Progenitor cell of endocrine pancreas (in vitro differentiated cells): ENCODE measurements around the gene UROC1. TPM values are rescaled to one million over a fixed set of nuclear protein-coding genes. Genes with fewer than 3 reads are reported as not detected.

Source experiments
- DNase-seq: peaks from one replicate; pipeline ENCODE4 v3.0.0; 2021; ENCODE audit warnings: low spot score; ENCODE audit not compliant: unreplicated experiment
- H3K27ac Mint-ChIP-seq: 2 replicates; pipeline ENCODE4 v1.8.0; 2021; ENCODE audit warnings: mild to moderate bottlenecking, moderate library complexity, mixed read lengths
- H3K27me3 Mint-ChIP-seq: 2 replicates; pipeline ENCODE4 v1.8.0; 2021; ENCODE audit warnings: mixed read lengths
- H3K36me3 Mint-ChIP-seq: 2 replicates; pipeline ENCODE4 v1.8.0; 2022; ENCODE audit warnings: mixed read lengths; ENCODE audit not compliant: insufficient read depth
- H3K4me1 Mint-ChIP-seq: 2 replicates; pipeline ENCODE4 v1.8.0; 2021; ENCODE audit warnings: low read depth, mixed read lengths
- H3K4me3 Mint-ChIP-seq: 2 replicates; pipeline ENCODE4 v1.8.0; 2021; ENCODE audit warnings: low read depth, mild to moderate bottlenecking, moderate library complexity, mixed read lengths
- H3K9me3 Mint-ChIP-seq: 2 replicates; pipeline ENCODE4 v1.8.0; 2021; ENCODE audit warnings: low read depth, mixed read lengths
- total RNA-seq: library from RNA; stranded (reverse); gene quantifications from 2 replicates; pipeline ENCODE4 v1.2.1, GENCODE V29; 2021
- TF ChIP-seq, protein P1 (sequence below): fragments of 200-600 bp; sonication (generic); IDR thresholded peaks from one replicate; pipeline ENCODE4 v1.5.0; 2021; ENCODE audit warnings: antibody characterized with exemption, mild to moderate bottlenecking; ENCODE audit not compliant: unreplicated experiment

Gene UROC1
- total RNA-seq, 1 donor from 2014 or later: not detected

DNA sequence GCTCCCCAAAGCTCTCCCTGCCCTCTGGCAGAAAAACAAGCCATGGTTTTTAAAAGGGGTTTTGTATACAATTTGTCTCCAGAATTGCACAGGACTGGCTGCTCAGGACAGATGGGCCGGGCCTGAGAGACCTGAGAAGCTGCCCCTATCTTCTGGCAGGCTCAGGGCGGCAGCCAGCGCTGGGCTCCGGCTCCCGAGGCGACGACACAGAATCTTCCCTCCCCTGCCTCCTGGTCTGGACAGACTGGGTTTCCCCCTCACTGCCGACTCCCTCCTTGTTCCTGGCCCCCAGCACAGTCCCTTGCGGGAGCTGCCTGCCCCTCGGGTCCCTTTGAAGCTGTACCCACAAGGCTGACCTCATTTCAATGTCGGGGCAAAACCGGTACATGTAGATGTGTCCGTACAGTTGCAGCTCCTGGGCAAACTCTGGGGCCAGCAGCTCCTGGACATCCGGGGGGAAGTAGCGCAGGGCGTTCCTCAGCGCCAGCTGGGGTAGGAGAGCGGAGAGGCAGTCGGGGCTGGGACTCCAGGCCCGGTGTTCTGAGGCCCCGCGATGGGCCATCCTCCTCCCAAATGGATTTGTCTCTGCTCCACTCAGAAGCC lies 7.2 kb downstream of the UROC1 start:
- Mint-ChIP-seq H3K27me3 (peaks cover 11% of the 10 kb centered on the region), H3K4me3 (no peak overlapping the region), H3K4me1 (no peaks in the 10 kb centered on the region), H3K27ac (no peak overlapping the region), H3K9me3 (no peaks in the 10 kb centered on the region), H3K36me3 (no peaks in the 10 kb centered on the region)
- TF ChIP-seq, protein P1, sequence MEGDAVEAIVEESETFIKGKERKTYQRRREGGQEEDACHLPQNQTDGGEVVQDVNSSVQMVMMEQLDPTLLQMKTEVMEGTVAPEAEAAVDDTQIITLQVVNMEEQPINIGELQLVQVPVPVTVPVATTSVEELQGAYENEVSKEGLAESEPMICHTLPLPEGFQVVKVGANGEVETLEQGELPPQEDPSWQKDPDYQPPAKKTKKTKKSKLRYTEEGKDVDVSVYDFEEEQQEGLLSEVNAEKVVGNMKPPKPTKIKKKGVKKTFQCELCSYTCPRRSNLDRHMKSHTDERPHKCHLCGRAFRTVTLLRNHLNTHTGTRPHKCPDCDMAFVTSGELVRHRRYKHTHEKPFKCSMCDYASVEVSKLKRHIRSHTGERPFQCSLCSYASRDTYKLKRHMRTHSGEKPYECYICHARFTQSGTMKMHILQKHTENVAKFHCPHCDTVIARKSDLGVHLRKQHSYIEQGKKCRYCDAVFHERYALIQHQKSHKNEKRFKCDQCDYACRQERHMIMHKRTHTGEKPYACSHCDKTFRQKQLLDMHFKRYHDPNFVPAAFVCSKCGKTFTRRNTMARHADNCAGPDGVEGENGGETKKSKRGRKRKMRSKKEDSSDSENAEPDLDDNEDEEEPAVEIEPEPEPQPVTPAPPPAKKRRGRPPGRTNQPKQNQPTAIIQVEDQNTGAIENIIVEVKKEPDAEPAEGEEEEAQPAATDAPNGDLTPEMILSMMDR: no peak
- DNase-seq: no peak

GRCh38 chr3:126509597-126510307 lies 7.8 kb downstream of the UROC1 start:
- TF ChIP-seq, protein P1: no peak
- no peaks in the 10 kb centered on the region for H3K36me3 Mint-ChIP-seq
- no peaks in the 10 kb centered on the region for H3K4me1 Mint-ChIP-seq
- H3K4me3 Mint-ChIP-seq: no peak overlapping the region
- H3K9me3 Mint-ChIP-seq: no peaks in the 10 kb centered on the region
- no peak overlapping the region for H3K27ac Mint-ChIP-seq
- no peak for DNase-seq
- peaks cover 11% of the 10 kb centered on the region for H3K27me3 Mint-ChIP-seq

GRCh38 chr3:126508564-126508964 lies 9.0 kb downstream of the UROC1 start:
- no peaks in the 10 kb centered on the region for H3K36me3 Mint-ChIP-seq
- no peak overlapping the region for H3K4me3 Mint-ChIP-seq
- no peaks in the 10 kb centered on the region for H3K9me3 Mint-ChIP-seq

DNA sequence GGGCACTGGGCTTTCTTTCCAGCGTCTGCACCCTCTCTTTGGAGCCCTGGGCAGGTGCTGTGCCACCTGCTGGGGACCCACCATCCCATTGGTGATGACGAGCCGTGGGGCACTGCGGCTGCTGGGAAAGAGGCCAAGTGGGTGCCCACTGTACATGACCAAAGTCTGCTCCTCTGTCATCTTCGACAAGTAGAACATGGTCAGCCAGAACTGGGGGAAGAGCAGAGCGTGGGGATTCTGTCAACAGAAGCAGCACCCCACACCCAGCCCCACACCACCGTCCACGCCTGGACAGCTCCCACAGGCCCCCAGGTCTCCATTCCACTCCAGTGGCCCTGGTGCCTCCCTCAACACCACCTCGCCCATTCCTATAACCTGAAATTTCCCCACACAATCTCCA lies 9.7 kb downstream of the UROC1 start:
- TF ChIP-seq, protein P1: no peak
- Mint-ChIP-seq H3K4me3 (no peak overlapping the region), H3K27me3 (peaks cover 6% of the 10 kb centered on the region), H3K36me3 (no peaks in the 10 kb centered on the region), H3K4me1 (no peaks in the 10 kb centered on the region), H3K9me3 (no peaks in the 10 kb centered on the region), H3K27ac (no peak overlapping the region)
- no peak for DNase-seq

More at GRCh38 chr3:126508564-126508964, 9.0 kb downstream of the UROC1 start:
- H3K4me1 Mint-ChIP-seq: no peaks in the 10 kb centered on the region
- TF ChIP-seq, protein P1: no peak
- DNase-seq: no peak
- H3K27ac Mint-ChIP-seq: no peak overlapping the region
- H3K27me3 Mint-ChIP-seq: peaks cover 6% of the 10 kb centered on the region

GRCh38 chr3:126503701-126504100 lies 13.9 kb downstream of the UROC1 start:
- Mint-ChIP-seq H3K27me3 (no peaks in the 10 kb centered on the region), H3K4me1 (no peaks in the 10 kb centered on the region), H3K9me3 (no peaks in the 10 kb centered on the region), H3K4me3 (no peak overlapping the region), H3K36me3 (no peaks in the 10 kb centered on the region), H3K27ac (no peak overlapping the region)
- no peak for DNase-seq
- TF ChIP-seq, protein P1: no peak
